ENCODE measurements around the gene TUBGCP6. TPM values are rescaled to one million over a fixed set of nuclear protein-coding genes. Genes with fewer than 3 reads are reported as not detected.

Gene TUBGCP6
- total RNA-seq, 1 experiment from 2014 or later: 15.0 TPM

- in situ Hi-C loops (cut with HindIII; ENCODE audit: low pct_unique_long_range_greater_than_20kb, low sequenced_read_pairs): no loop called here
- DNase-seq (ENCODE audit: low read depth, low spot score): no peak
Observed at GRCh38 chr22:50184902-50185374, 59.9 kb downstream of the TUBGCP6 start.

GRCh38 chr22:50184004-50184901 lies 60.6 kb downstream of the TUBGCP6 start:
- in situ Hi-C loops (cut with HindIII; ENCODE audit: low pct_unique_long_range_greater_than_20kb, low sequenced_read_pairs): no loop called here
- DNase-seq (ENCODE audit: low read depth, low spot score): peak; percentile 37

GRCh38 chr22:50183141-50183971 lies 61.5 kb downstream of the TUBGCP6 start:
- in situ Hi-C loops (cut with HindIII; ENCODE audit: low pct_unique_long_range_greater_than_20kb, low sequenced_read_pairs): no loop called here
- DNase-seq (ENCODE audit: low read depth, low spot score): no peak

GRCh38 chr22:50182176-50183081 lies 62.4 kb downstream of the TUBGCP6 start:
- DNase-seq (ENCODE audit: low read depth, low spot score): no peak
- in situ Hi-C loops (cut with HindIII; ENCODE audit: low pct_unique_long_range_greater_than_20kb, low sequenced_read_pairs): no loop called here

GRCh38 chr22:50180727-50181521 lies 63.9 kb downstream of the TUBGCP6 start:
- DNase-seq (ENCODE audit: low read depth, low spot score): no peak
- in situ Hi-C loops (cut with HindIII; ENCODE audit: low pct_unique_long_range_greater_than_20kb, low sequenced_read_pairs): no loop called here

- DNase-seq (ENCODE audit: low read depth, low spot score): no peak
- in situ Hi-C loops (cut with HindIII; ENCODE audit: low pct_unique_long_range_greater_than_20kb, low sequenced_read_pairs): no loop called here
Observed at GRCh38 chr22:50179937-50180726, 64.7 kb downstream of the TUBGCP6 start.

GRCh38 chr22:50178871-50179869 lies 65.7 kb downstream of the TUBGCP6 start:
- in situ Hi-C loops (cut with HindIII; ENCODE audit: low pct_unique_long_range_greater_than_20kb, low sequenced_read_pairs): no loop called here
- DNase-seq (ENCODE audit: low read depth, low spot score): no peak

GRCh38 chr22:50178471-50178864 lies 66.4 kb downstream of the TUBGCP6 start:
- in situ Hi-C loops (cut with HindIII; ENCODE audit: low pct_unique_long_range_greater_than_20kb, low sequenced_read_pairs): no loop called here
- no peak for DNase-seq (ENCODE audit: low read depth, low spot score)

GRCh38 chr22:50177537-50178470 lies 67.0 kb downstream of the TUBGCP6 start:
- no peak for DNase-seq (ENCODE audit: low read depth, low spot score)
- in situ Hi-C loops (cut with HindIII; ENCODE audit: low pct_unique_long_range_greater_than_20kb, low sequenced_read_pairs): no loop called here

GRCh38 chr22:50176850-50177536 lies 67.8 kb downstream of the TUBGCP6 start:
- DNase-seq (ENCODE audit: low read depth, low spot score): no peak
- in situ Hi-C loops (cut with HindIII; ENCODE audit: low pct_unique_long_range_greater_than_20kb, low sequenced_read_pairs): no loop called here

GRCh38 chr22:50175921-50176849 lies 68.6 kb downstream of the TUBGCP6 start:
- in situ Hi-C loops (cut with HindIII; ENCODE audit: low pct_unique_long_range_greater_than_20kb, low sequenced_read_pairs): no loop called here

GRCh38 chr22:50175191-50175461 lies 69.7 kb downstream of the TUBGCP6 start:
- DNase-seq (ENCODE audit: low read depth, low spot score): no peak
- in situ Hi-C loops (cut with HindIII; ENCODE audit: low pct_unique_long_range_greater_than_20kb, low sequenced_read_pairs): no loop called here

More at GRCh38 chr22:50175921-50176849, 68.6 kb downstream of the TUBGCP6 start:
- no peak for DNase-seq (ENCODE audit: low read depth, low spot score)

Measured in SK-MEL-5 (cell line).